CD14-positive monocyte (primary cell): ENCODE measurements around the gene EXOC3L1. TPM values are rescaled to one million over a fixed set of nuclear protein-coding genes. Genes with fewer than 3 reads are reported as not detected.
A peak's percentile ranks its signal among the peaks of the same experiment; 100 is the strongest.

Experiments used
- DNase-seq, 3 donors: peaks; one replicate each; pipeline ENCODE4 v3.0.0-alpha.2; 2011 to 2022
- H2AFZ ChIP-seq: 2 replicates; pipeline ENCODE4 v1.6.0; 2012; ENCODE audit warnings: mild to moderate bottlenecking, low read depth, low read length, inconsistent platforms; ENCODE audit not compliant: insufficient read depth, poor library complexity, severe bottlenecking
- H3K27ac ChIP-seq, 2 donors: 1 replicate in 1 of 2; 2 replicates in 1 of 2; pipeline ENCODE4 v1.5.1; 2012 to 2013; ENCODE audit warnings: low read length in 2 of 2, control low read depth in 1 of 2, inconsistent platforms in 1 of 2, low read depth in 1 of 2, mild to moderate bottlenecking in 1 of 2
- H3K27me3 ChIP-seq, 2 donors: one replicate each; pipeline versions ENCODE4 v1.6.0 to v1.6.1; 2011 to 2013; ENCODE audit warnings: low read length in 2 of 2; ENCODE audit not compliant: control insufficient read depth in 2 of 2, insufficient read depth in 2 of 2
- H3K36me3 ChIP-seq, 2 donors: replicated peaks in 1 of 2; 1 replicate in 1 of 2; 2 replicates in 1 of 2; pipeline versions ENCODE4 v1.5.1 to v1.6.1; 2012 to 2013; ENCODE audit warnings: low read length in 2 of 2, control low read depth in 1 of 2, inconsistent platforms in 1 of 2, mild to moderate bottlenecking in 1 of 2; ENCODE audit not compliant: insufficient read depth in 2 of 2, control insufficient read depth in 1 of 2
- H3K4me1 ChIP-seq, 2 donors: 1 replicate in 1 of 2; 2 replicates in 1 of 2; pipeline versions ENCODE4 v1.5.1 to v1.6.1; 2012 to 2013; ENCODE audit warnings: low read length in 2 of 2, control low read depth in 1 of 2, inconsistent platforms in 1 of 2, mild to moderate bottlenecking in 1 of 2, moderate library complexity in 1 of 2; ENCODE audit not compliant: insufficient read depth in 2 of 2, control insufficient read depth in 1 of 2
- H3K4me2 ChIP-seq: replicated peaks from 2 replicates; pipeline ENCODE3; 2012; ENCODE audit warnings: low read length, moderate library complexity, mild to moderate bottlenecking; ENCODE audit not compliant: poor library complexity, severe bottlenecking; ENCODE audit errors: extremely low read depth
- H3K4me3 ChIP-seq, 3 experiments: fragments of 200-600 bp in 1 of 3; sonication (generic) in 1 of 3; replicated peaks in 1 of 3; 1 replicate in 2 of 3; 2 replicates in 1 of 3; pipeline ENCODE4 v1.5.1; 2011 to 2013; ENCODE audit warnings: low read length in 3 of 3, mild to moderate bottlenecking in 3 of 3, control low read depth in 2 of 3, low read depth in 2 of 3, inconsistent platforms in 1 of 3, moderate library complexity in 1 of 3
- H3K79me2 ChIP-seq: 2 replicates; pipeline ENCODE4 v1.6.0; 2012; ENCODE audit warnings: mild to moderate bottlenecking, control low read depth, inconsistent platforms, low read length, moderate library complexity; ENCODE audit not compliant: insufficient read depth
- H3K9ac ChIP-seq: 2 replicates; pipeline ENCODE4 v1.6.0; 2017; ENCODE audit warnings: low read length, mild to moderate bottlenecking; ENCODE audit not compliant: insufficient read depth, poor library complexity, severe bottlenecking
- H3K9me3 ChIP-seq, 2 donors: replicated peaks in 1 of 2; 1 replicate in 1 of 2; 2 replicates in 1 of 2; pipeline versions ENCODE4 v1.5.1 to v1.6.1; 2012 to 2013; ENCODE audit warnings: low read length in 2 of 2, control low read depth in 1 of 2; ENCODE audit not compliant: control insufficient read depth in 1 of 2, insufficient read depth in 1 of 2
- H4K20me1 ChIP-seq: 2 replicates; pipeline ENCODE4 v1.6.0; 2012; ENCODE audit warnings: mild to moderate bottlenecking, low read length, control low read depth, moderate library complexity; ENCODE audit not compliant: insufficient read depth
- H3K27ac Mint-ChIP-seq, 7 donors: one replicate each; pipeline ENCODE4 v1.8.0; 2020; ENCODE audit warnings: mild to moderate bottlenecking in 7 of 7, mixed read lengths in 7 of 7, moderate library complexity in 6 of 7, inconsistent platforms in 2 of 7
- H3K27me3 Mint-ChIP-seq, 3 donors: one replicate each; pipeline ENCODE4 v1.8.0; 2021 to 2022; ENCODE audit warnings: low read depth in 3 of 3, mild to moderate bottlenecking in 3 of 3, mixed read lengths in 3 of 3, moderate library complexity in 3 of 3, inconsistent platforms in 1 of 3
- H3K36me3 Mint-ChIP-seq, 2 donors: one replicate each; pipeline ENCODE4 v1.8.0; 2020; ENCODE audit warnings: mixed read lengths in 2 of 2, inconsistent platforms in 1 of 2, mild to moderate bottlenecking in 1 of 2
- H3K4me1 Mint-ChIP-seq: one replicate; pipeline ENCODE4 v1.8.0; 2020; ENCODE audit warnings: mild to moderate bottlenecking, mixed read lengths
- H3K4me3 Mint-ChIP-seq, 2 donors: one replicate each; pipeline ENCODE4 v1.8.0; 2020; ENCODE audit warnings: mild to moderate bottlenecking in 2 of 2, mixed read lengths in 2 of 2, moderate library complexity in 1 of 2
- H3K9me3 Mint-ChIP-seq, 7 donors: one replicate each; pipeline ENCODE4 v1.8.0; 2020 to 2022; ENCODE audit warnings: mixed read lengths in 7 of 7, mild to moderate bottlenecking in 6 of 7, moderate library complexity in 6 of 7, inconsistent platforms in 2 of 7
- CTCF ChIP-seq: fragments of 200-600 bp; IDR thresholded peaks from one replicate; pipeline ENCODE4 v1.8.0; 2022; ENCODE audit warnings: antibody characterized with exemption, mild to moderate bottlenecking
- WGBS: methylation state at CpG from one replicate; pipeline ENCODE4 v1.1.5; 2013; ENCODE audit warnings: missing lambda C conversion rate; ENCODE audit not compliant: insufficient coverage; 5-methylcytosine and 5-hydroxymethylcytosine counted together
- intact Hi-C, 2 donors: fragments of 100-400 bp; cut with micrococcal nuclease; formaldehyde crosslinking; loops; one replicate each; pipeline versions ENCODE4 v1.15.0 to v1.15.1; 2023
- polyA plus RNA-seq, 3 donors: library from polyadenylated mRNA; depleted of rRNA in 1 of 3; unstranded in 2 of 3; stranded (reverse) in 1 of 3; fragments of 300-500 nt in 2 of 3; fragments of >200 nt in 1 of 3; fragmentation: Illumina TruSeq in 2 of 3; gene quantifications; 1 replicate in 2 of 3; 2 replicates in 1 of 3; pipeline ENCODE4 v1.2.3, GENCODE V29; 2012 to 2021

Gene EXOC3L1
- polyA plus RNA-seq, 3 donors, result 2.8 to 3.7 (median 3.0) TPM

GRCh38 chr16:67236563-67237395 is 46.8 kb upstream of the EXOC3L1 start:
- no peak overlapping the region for H3K27ac ChIP-seq

More at GRCh38 chr16:67236563-67237395, 46.8 kb upstream of the EXOC3L1 start:
- Histone ChIP-seq H3K9ac (no peak overlapping the region), H3K4me3 (no peak overlapping the region), H2AFZ (no peak overlapping the region), H3K4me2 (no peak overlapping the region), H3K79me2 (peaks cover 15% of the 10 kb centered on the region), H3K4me1 (peaks cover 7 to 8% of the 10 kb centered on the region in 2 donors), H3K36me3 (peaks cover 63 to 82% of the 10 kb centered on the region in 2 donors), H3K27me3 (no peaks in the 10 kb centered on the region), H3K9me3 (no peaks in the 10 kb centered on the region), H4K20me1 (peaks cover 59% of the 10 kb centered on the region)
- peaks cover 0 to 3% (median 0%) of the 10 kb centered on the region in 7 donors for H3K9me3 Mint-ChIP-seq
- intact Hi-C loops, result no loop called here
- 93% methylated on average over 24 of the region's 50 CpGs for WGBS
- no peak overlapping the region for H3K4me3 Mint-ChIP-seq
- peaks cover 0 to 4% (median 2%) of the 10 kb centered on the region in 3 donors for H3K27me3 Mint-ChIP-seq
- H3K36me3 Mint-ChIP-seq, result peaks cover 68 to 89% of the 10 kb centered on the region in 2 donors
- H3K27ac Mint-ChIP-seq, result peak overlapping the region in 6 of 7 donors; percentile 2 to 77 (median 49)
- no peak for TF ChIP-seq CTCF
- peak in 1 of 3 donors; percentile 28 for DNase-seq
- peaks cover 19% of the 10 kb centered on the region for H3K4me1 Mint-ChIP-seq
